GM12878 (cell line): Measurements from ENCODE around the gene MYO18B. TPM values are rescaled to one million over a fixed set of nuclear protein-coding genes. Genes with fewer than 3 reads are reported as not detected.

Experiments used
- ATAC-seq: fragments of 200-7000 bp; cut with Tn5 transposase; 3 replicates; pipeline ENCODE4 v1.9.1; 2020; ENCODE audit warnings: mild to moderate bottlenecking, moderate library complexity
- BruUV-seq: library from RNA; stranded (reverse); fragments of 400-500 nt; replicated peaks from 2 replicates; lab custom pipeline; 2021; lab: Mats Ljungman, UMichigan
- CTCF ChIA-PET: fragments of 300-600 bp; sonication (Branson Sonifier 250); formaldehyde crosslinking; extraction: SDS; loops from one replicate; lab custom pipeline; 2021; ENCODE audit warnings: inconsistent platforms; lab: Yijun Ruan, JAX
- POLR2A ChIA-PET: fragments of 350-600 bp; formaldehyde crosslinking; extraction: SDS; loops from one replicate; lab custom pipeline; 2021; ENCODE audit warnings: inconsistent platforms; lab: Charles Lee
- RAD21 ChIA-PET: fragments of 300-600 bp; sonication (Branson Sonifier 250); formaldehyde crosslinking; loops from one replicate; lab custom pipeline; 2023; ENCODE audit warnings: antibody characterized with exemption; ENCODE audit not compliant: unreplicated experiment; lab: Charles Lee
- SMC1A ChIA-PET: fragments of 300-600 bp; sonication (Branson Sonifier 250); formaldehyde crosslinking; loops from one replicate; lab custom pipeline; 2023; ENCODE audit not compliant: unreplicated experiment, uncharacterized antibody; lab: Charles Lee
- DNase-seq: peaks from one replicate; pipeline ENCODE4 v3.0.0-alpha.2; 2011; ENCODE audit warnings: low read depth, low spot score
- FAIRE-seq: peaks from 3 replicates; lab custom pipeline; 2011; peaks lifted over from hg19 to GRCh38; lab: Jason Lieb, UNC
- H2AFZ ChIP-seq: 2 replicates; pipeline ENCODE4 v1.6.0; 2011; ENCODE audit warnings: low read depth, low read length, control low read depth; ENCODE audit not compliant: control insufficient read depth
- H3K27ac ChIP-seq: 2 replicates; pipeline ENCODE4 v1.5.1; 2011; ENCODE audit warnings: control low read depth; ENCODE audit not compliant: control insufficient read depth, insufficient read depth
- H3K27me3 ChIP-seq, 2 experiments: replicated peaks in 1 of 2; 2 replicates each; pipeline versions ENCODE4 v1.6.0 to v1.6.1; 2011; ENCODE audit warnings: low read length in 1 of 2; ENCODE audit not compliant: control insufficient read depth in 2 of 2, insufficient read depth in 2 of 2
- H3K36me3 ChIP-seq, 2 experiments: 2 replicates each; pipeline ENCODE4 v1.5.1; 2011; ENCODE audit warnings: low read length in 1 of 2; ENCODE audit not compliant: control insufficient read depth in 2 of 2, insufficient read depth in 2 of 2
- H3K4me1 ChIP-seq: 2 replicates; pipeline ENCODE4 v1.6.1; 2011; ENCODE audit warnings: mild to moderate bottlenecking, low read length, moderate library complexity, mixed read lengths; ENCODE audit not compliant: control insufficient read depth, insufficient read depth
- H3K4me2 ChIP-seq: 2 replicates; pipeline ENCODE4 v1.6.0; 2011; ENCODE audit warnings: control low read depth; ENCODE audit not compliant: control insufficient read depth, insufficient read depth
- H3K4me3 ChIP-seq: fragments of 200-600 bp; sonication (generic); 2 replicates; pipeline ENCODE4 v1.5.1; 2016
- H3K79me2 ChIP-seq: 2 replicates; pipeline ENCODE4 v1.6.0; 2011; ENCODE audit warnings: low read length; ENCODE audit not compliant: control insufficient read depth, insufficient read depth
- H3K9ac ChIP-seq: 2 replicates; pipeline ENCODE4 v1.8.0; 2011; ENCODE audit warnings: low read length, control low read depth, mixed read lengths; ENCODE audit not compliant: control insufficient read depth, insufficient read depth
- H3K9me3 ChIP-seq: replicated peaks from 3 replicates; pipeline ENCODE4 v1.5.1; 2011; ENCODE audit warnings: mild to moderate bottlenecking, low read length; ENCODE audit not compliant: control insufficient read depth, insufficient read depth
- H4K20me1 ChIP-seq: 2 replicates; pipeline ENCODE4 v1.6.0; 2011; ENCODE audit not compliant: control insufficient read depth, insufficient read depth
- CBFB ChIP-seq: IDR thresholded peaks from 2 replicates; pipeline ENCODE4 v1.6.1; 2016; ENCODE audit warnings: antibody characterized with exemption, low read depth
- IRF4 ChIP-seq: IDR thresholded peaks from 2 replicates; pipeline ENCODE4 v1.6.1; 2011; ENCODE audit warnings: low read depth, low read length
- KLF5 ChIP-seq: fragments of 450-650 bp; IDR thresholded peaks from 2 replicates; pipeline ENCODE4 v1.6.1; 2014; ENCODE audit warnings: mild to moderate bottlenecking; ENCODE audit not compliant: partially characterized antibody
- SMARCA5 ChIP-seq: fragments of 450-650 bp; IDR thresholded peaks from 2 replicates; pipeline ENCODE4 v1.6.1; 2017; ENCODE audit warnings: mild to moderate bottlenecking
- SUPT20H ChIP-seq: IDR thresholded peaks from 2 replicates; pipeline ENCODE4 v1.6.1; 2011; ENCODE audit warnings: low read depth, mild to moderate bottlenecking, low read length, moderate library complexity, borderline replicate concordance; ENCODE audit not compliant: control insufficient read depth
- ZNF217 ChIP-seq: fragments of 450-650 bp; IDR thresholded peaks from 2 replicates; pipeline ENCODE4 v1.6.1; 2017; ENCODE audit warnings: antibody characterized with exemption, mild to moderate bottlenecking
- WGBS: methylation state at CpG from one replicate; pipeline ENCODE4 v1.1.6; 2016; ENCODE audit warnings: low lambda C conversion rate; ENCODE audit not compliant: insufficient replicate concordance, insufficient coverage; ENCODE audit errors: missing lambda C conversion rate; 5-methylcytosine and 5-hydroxymethylcytosine counted together
- in situ Hi-C: fragments of 300-500 bp; cut with MboI; formaldehyde crosslinking; loops from 9 replicates; pipeline ENCODE4 v1.14.3; 2018; ENCODE audit warnings: mixed read lengths
- intact Hi-C: fragments of 100-400 bp; cut with micrococcal nuclease; formaldehyde crosslinking; loops from one replicate; pipeline ENCODE4 v1.14.2; 2022; ENCODE audit not compliant: unreplicated experiment
- polyA plus RNA-seq, 11 experiments: library from polyadenylated mRNA; depleted of rRNA in 4 of 11; unstranded in 6 of 11; stranded (reverse) in 5 of 11; fragments of >200 nt; fragmentation: Nextera tagmentation in 4 of 11; fragmentation: Illumina TruSeq in 1 of 11; extraction: Ambion mirVana in 4 of 11; extraction: Trizol in 1 of 11; gene quantifications; 1 replicate in 1 of 11; 2 replicates in 10 of 11; pipeline versions ENCODE4 v1.2.1 to v1.2.3, GENCODE V29; 2011 to 2016; ENCODE audit warnings: inconsistent platforms in 2 of 11, missing spikeins in 2 of 11, low read depth in 1 of 11
- total RNA-seq, 4 experiments: library from RNA; depleted of rRNA in 3 of 4; stranded (reverse); fragments of >200 nt in 3 of 4; fragmentation: Illumina TruSeq in 1 of 4; extraction: Trizol in 1 of 4; gene quantifications; 2 replicates each; pipeline versions ENCODE4 v1.2.1 to v1.2.3, GENCODE V29; 2013 to 2021
- TF ChIP-seq, protein P1 (sequence below): fragments of 450-650 bp; IDR thresholded peaks from 2 replicates; pipeline ENCODE4 v1.6.1; 2017; ENCODE audit warnings: borderline replicate concordance
- TF ChIP-seq, protein P2 (sequence below): fragments of 450-650 bp; IDR thresholded peaks from 2 replicates; pipeline ENCODE4 v1.6.1; 2017; ENCODE audit warnings: mild to moderate bottlenecking, low read depth, inconsistent platforms; ENCODE audit not compliant: poor library complexity, severe bottlenecking
- TF ChIP-seq, protein P3 (sequence below): fragments of 450-650 bp; IDR thresholded peaks from 2 replicates; pipeline ENCODE4 v1.6.1; 2016; ENCODE audit warnings: mild to moderate bottlenecking

MYO18B gene
- total and polyA plus RNA-seq, 10 of the 15 experiments (the other 5 are each of a cell fraction or from before 2014, with no cell fraction given), result 0.05 to 2.1 (median 0.51) TPM; not detected in 1

DNA sequence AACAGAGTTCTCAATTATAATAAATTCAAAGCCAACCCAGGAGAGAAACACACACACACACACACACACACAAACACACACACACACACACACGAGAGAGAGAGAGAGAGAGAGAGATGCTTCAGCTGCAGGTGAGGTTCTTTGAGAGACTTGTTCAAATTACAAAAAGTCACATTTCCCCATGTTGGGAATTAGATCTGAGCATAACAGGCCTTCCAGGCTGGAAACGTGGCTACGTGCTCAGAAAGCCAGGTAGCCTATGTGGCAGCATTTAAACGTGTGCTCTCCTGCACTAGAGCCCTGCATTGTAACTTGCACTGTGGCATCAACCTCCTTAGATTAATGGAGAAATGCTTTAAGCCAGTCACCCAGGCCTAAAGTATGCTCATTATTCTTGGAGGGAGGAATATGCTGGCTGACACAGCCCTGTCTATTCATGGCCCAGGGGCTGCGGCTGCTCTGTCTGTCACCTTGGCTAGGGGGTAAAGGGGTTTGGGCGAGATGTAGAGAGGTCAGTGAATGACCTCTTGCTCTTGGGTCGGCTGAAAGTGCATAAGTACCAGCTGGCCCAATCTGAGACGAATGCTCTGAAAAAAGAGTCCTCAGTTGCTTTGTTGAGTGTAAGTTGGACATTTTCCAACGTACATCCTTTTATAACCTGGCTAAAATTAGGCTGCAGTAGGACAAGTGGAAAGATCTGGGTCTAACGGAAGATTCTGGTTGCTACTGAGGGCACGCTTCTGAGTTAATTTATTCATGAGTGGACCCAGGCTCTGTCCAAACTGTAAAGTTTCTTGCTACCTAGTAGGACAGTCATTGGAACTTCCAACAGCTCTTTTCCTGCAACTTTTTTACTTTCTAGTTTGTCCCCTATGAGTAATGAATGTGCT is 256.1 kb downstream of the MYO18B start:
- Histone ChIP-seq H3K9me3 (no peaks in the 10 kb centered on the region), H4K20me1 (no peaks in the 10 kb centered on the region), H3K4me2 (no peak overlapping the region), H3K27me3 (0 out of 4 replicates have a peak, but pooled peaks cover 0 to 2% of the 10 kb centered on the region in 2 experiments), H3K27ac (no peak overlapping the region), H3K79me2 (no peaks in the 10 kb centered on the region), H3K4me1 (no peaks in the 10 kb centered on the region), H3K36me3 (no peaks in the 10 kb centered on the region), H2AFZ (no peak overlapping the region), H3K9ac (no peak overlapping the region), H3K4me3 (no peak overlapping the region)
- 8% methylated on average over 10 of the region's 11 CpGs for WGBS
- ChIA-PET POLR2A (no interaction called here), RAD21 (no interaction called here), SMC1A (no interaction called here), CTCF (no interaction called here)
- no peak for FAIRE-seq
- in situ Hi-C loops, result no loop called here
- intact Hi-C loops, result no loop called here
- no peak for DNase-seq
- TF ChIP-seq SUPT20H (no peak), SMARCA5 (no peak), CBFB (no peak), IRF4 (no peak), KLF5 (no peak), ZNF217 (no peak)
- TF ChIP-seq, protein P1, sequence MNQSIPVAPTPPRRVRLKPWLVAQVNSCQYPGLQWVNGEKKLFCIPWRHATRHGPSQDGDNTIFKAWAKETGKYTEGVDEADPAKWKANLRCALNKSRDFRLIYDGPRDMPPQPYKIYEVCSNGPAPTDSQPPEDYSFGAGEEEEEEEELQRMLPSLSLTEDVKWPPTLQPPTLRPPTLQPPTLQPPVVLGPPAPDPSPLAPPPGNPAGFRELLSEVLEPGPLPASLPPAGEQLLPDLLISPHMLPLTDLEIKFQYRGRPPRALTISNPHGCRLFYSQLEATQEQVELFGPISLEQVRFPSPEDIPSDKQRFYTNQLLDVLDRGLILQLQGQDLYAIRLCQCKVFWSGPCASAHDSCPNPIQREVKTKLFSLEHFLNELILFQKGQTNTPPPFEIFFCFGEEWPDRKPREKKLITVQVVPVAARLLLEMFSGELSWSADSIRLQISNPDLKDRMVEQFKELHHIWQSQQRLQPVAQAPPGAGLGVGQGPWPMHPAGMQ, result no peak
- TF ChIP-seq, protein P2, sequence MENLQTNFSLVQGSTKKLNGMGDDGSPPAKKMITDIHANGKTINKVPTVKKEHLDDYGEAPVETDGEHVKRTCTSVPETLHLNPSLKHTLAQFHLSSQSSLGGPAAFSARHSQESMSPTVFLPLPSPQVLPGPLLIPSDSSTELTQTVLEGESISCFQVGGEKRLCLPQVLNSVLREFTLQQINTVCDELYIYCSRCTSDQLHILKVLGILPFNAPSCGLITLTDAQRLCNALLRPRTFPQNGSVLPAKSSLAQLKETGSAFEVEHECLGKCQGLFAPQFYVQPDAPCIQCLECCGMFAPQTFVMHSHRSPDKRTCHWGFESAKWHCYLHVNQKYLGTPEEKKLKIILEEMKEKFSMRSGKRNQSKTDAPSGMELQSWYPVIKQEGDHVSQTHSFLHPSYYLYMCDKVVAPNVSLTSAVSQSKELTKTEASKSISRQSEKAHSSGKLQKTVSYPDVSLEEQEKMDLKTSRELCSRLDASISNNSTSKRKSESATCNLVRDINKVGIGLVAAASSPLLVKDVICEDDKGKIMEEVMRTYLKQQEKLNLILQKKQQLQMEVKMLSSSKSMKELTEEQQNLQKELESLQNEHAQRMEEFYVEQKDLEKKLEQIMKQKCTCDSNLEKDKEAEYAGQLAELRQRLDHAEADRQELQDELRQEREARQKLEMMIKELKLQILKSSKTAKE, result no peak
- TF ChIP-seq, protein P3, sequence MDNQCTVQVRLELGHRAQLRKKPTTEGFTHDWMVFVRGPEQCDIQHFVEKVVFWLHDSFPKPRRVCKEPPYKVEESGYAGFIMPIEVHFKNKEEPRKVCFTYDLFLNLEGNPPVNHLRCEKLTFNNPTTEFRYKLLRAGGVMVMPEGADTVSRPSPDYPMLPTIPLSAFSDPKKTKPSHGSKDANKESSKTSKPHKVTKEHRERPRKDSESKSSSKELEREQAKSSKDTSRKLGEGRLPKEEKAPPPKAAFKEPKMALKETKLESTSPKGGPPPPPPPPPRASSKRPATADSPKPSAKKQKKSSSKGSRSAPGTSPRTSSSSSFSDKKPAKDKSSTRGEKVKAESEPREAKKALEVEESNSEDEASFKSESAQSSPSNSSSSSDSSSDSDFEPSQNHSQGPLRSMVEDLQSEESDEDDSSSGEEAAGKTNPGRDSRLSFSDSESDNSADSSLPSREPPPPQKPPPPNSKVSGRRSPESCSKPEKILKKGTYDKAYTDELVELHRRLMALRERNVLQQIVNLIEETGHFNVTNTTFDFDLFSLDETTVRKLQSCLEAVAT, result no peak
- BruUV-seq, result no TSS peak
- ATAC-seq, result no peak
